WTC11 (cell line): ENCODE results near the gene SLC25A22. TPM values are rescaled to one million over a fixed set of nuclear protein-coding genes. Genes with fewer than 3 reads are reported as not detected.

Experiments used
- ATAC-seq: fragments of 200-7000 bp; cut with Tn5 transposase; 2 replicates; pipeline ENCODE4 v1.10.0; 2021; ENCODE audit warnings: mild to moderate bottlenecking, moderate library complexity
- CTCF ChIA-PET: fragments of 300-600 bp; sonication (Branson Sonifier 250); formaldehyde crosslinking; loops from one replicate; lab custom pipeline; 2021; ENCODE audit warnings: antibody characterized with exemption; lab: Charles Lee
- POLR2A ChIA-PET: fragments of 350-600 bp; sonication (Branson Sonifier 250); formaldehyde crosslinking; loops from one replicate; lab custom pipeline; 2021; ENCODE audit warnings: antibody characterized with exemption; lab: Charles Lee
- DNase-seq: peaks from one replicate; pipeline ENCODE4 v3.0.0; 2021; ENCODE audit warnings: low spot score
- H3K27ac Mint-ChIP-seq: 2 replicates; pipeline ENCODE4 v1.8.0; 2021; ENCODE audit warnings: mixed read lengths
- H3K27me3 Mint-ChIP-seq: 2 replicates; pipeline ENCODE4 v1.8.0; 2021; ENCODE audit warnings: low read depth, mild to moderate bottlenecking, moderate library complexity, mixed read lengths
- H3K36me3 Mint-ChIP-seq: 2 replicates; pipeline ENCODE4 v1.8.0; 2021; ENCODE audit warnings: mixed read lengths
- H3K4me1 Mint-ChIP-seq: 2 replicates; pipeline ENCODE4 v1.8.0; 2022; ENCODE audit warnings: mixed read lengths
- H3K4me3 Mint-ChIP-seq: 2 replicates; pipeline ENCODE4 v1.8.0; 2021; ENCODE audit warnings: mild to moderate bottlenecking, moderate library complexity, mixed read lengths
- H3K9me3 Mint-ChIP-seq: 2 replicates; pipeline ENCODE4 v1.8.0; 2021; ENCODE audit warnings: mixed read lengths
- ARID4B ChIP-seq: sonication (generic); formaldehyde crosslinking; IDR thresholded peaks from 2 replicates; pipeline ENCODE4 v1.8.0; 2023; ENCODE audit warnings: missing genetic modification reagents, mild to moderate bottlenecking, borderline replicate concordance
- ATF1 ChIP-seq: sonication (generic); formaldehyde crosslinking; IDR thresholded peaks from 2 replicates; pipeline ENCODE4 v1.8.1; 2023; ENCODE audit warnings: mild to moderate bottlenecking, moderate library complexity, missing genetic modification reagents
- ATF6 ChIP-seq: sonication (generic); formaldehyde crosslinking; IDR thresholded peaks from 2 replicates; pipeline ENCODE4 v1.8.1; 2023; ENCODE audit warnings: mild to moderate bottlenecking, missing genetic modification reagents
- CREB1 ChIP-seq: sonication (generic); formaldehyde crosslinking; IDR thresholded peaks from 2 replicates; pipeline ENCODE4 v1.8.0; 2023; ENCODE audit warnings: mild to moderate bottlenecking, missing genetic modification reagents
- ELF4 ChIP-seq: sonication (generic); formaldehyde crosslinking; IDR thresholded peaks from 2 replicates; pipeline ENCODE4 v1.8.1; 2022; ENCODE audit warnings: low read depth, mild to moderate bottlenecking, moderate library complexity, missing genetic modification reagents
- ERG ChIP-seq: fragments of 250-450 bp; sonication (Bioruptor Pico); IDR thresholded peaks from 2 replicates; pipeline ENCODE4 v1.8.0; 2021; ENCODE audit warnings: mild to moderate bottlenecking
- FOXP1 ChIP-seq: sonication (generic); formaldehyde crosslinking; IDR thresholded peaks from 2 replicates; pipeline ENCODE4 v1.8.0; 2022; ENCODE audit warnings: missing genetic modification reagents, mild to moderate bottlenecking, moderate library complexity, borderline replicate concordance
- GRHL2 ChIP-seq: fragments of 250-450 bp; sonication (Bioruptor Pico); IDR thresholded peaks from 2 replicates; pipeline ENCODE4 v1.8.0; 2022; ENCODE audit warnings: mild to moderate bottlenecking, moderate library complexity; ENCODE audit not compliant: insufficient replicate concordance, severe bottlenecking
- GTF2I ChIP-seq: fragments of 250-450 bp; sonication (Bioruptor Pico); conservative IDR thresholded peaks from 2 replicates; pipeline ENCODE4 v1.4.0; 2021; ENCODE audit warnings: mild to moderate bottlenecking
- HMGA2 ChIP-seq: fragments of 250-450 bp; sonication (Bioruptor Pico); IDR thresholded peaks from 2 replicates; pipeline ENCODE4 v1.4.0; 2021; ENCODE audit warnings: mild to moderate bottlenecking, moderate library complexity
- IRF1 ChIP-seq: sonication (generic); formaldehyde crosslinking; IDR thresholded peaks from 2 replicates; pipeline ENCODE4 v1.8.0; 2023; ENCODE audit warnings: missing genetic modification reagents
- IRF2 ChIP-seq: sonication (generic); formaldehyde crosslinking; IDR thresholded peaks from 2 replicates; pipeline ENCODE4 v1.8.0; 2022; ENCODE audit warnings: low read depth, missing genetic modification reagents, borderline replicate concordance
- MXD4 ChIP-seq: fragments of 250-450 bp; sonication (Bioruptor Pico); IDR thresholded peaks from 2 replicates; pipeline ENCODE4 v1.8.0; 2021; ENCODE audit warnings: mild to moderate bottlenecking, moderate library complexity, borderline replicate concordance
- PREB ChIP-seq: sonication (generic); formaldehyde crosslinking; IDR thresholded peaks from 2 replicates; pipeline ENCODE4 v1.8.1; 2022; ENCODE audit warnings: mild to moderate bottlenecking, missing genetic modification reagents, moderate library complexity, borderline replicate concordance
- TCF7 ChIP-seq: sonication (generic); formaldehyde crosslinking; IDR thresholded peaks from 2 replicates; pipeline ENCODE4 v1.8.0; 2022; ENCODE audit warnings: mild to moderate bottlenecking, low read depth, missing genetic modification reagents, moderate library complexity
- TEAD1 ChIP-seq: sonication (generic); formaldehyde crosslinking; IDR thresholded peaks from 2 replicates; pipeline ENCODE4 v1.8.0; 2022; ENCODE audit warnings: mild to moderate bottlenecking, missing genetic modification reagents
- TEAD4 ChIP-seq: sonication (generic); formaldehyde crosslinking; IDR thresholded peaks from 2 replicates; pipeline ENCODE4 v1.8.0; 2022; ENCODE audit warnings: mild to moderate bottlenecking, missing genetic modification reagents
- ZNF232 ChIP-seq: sonication (generic); formaldehyde crosslinking; IDR thresholded peaks from 2 replicates; pipeline ENCODE4 v1.8.0; 2022; ENCODE audit warnings: mild to moderate bottlenecking, missing genetic modification reagents
- ZNF416 ChIP-seq: fragments of 250-450 bp; sonication (Bioruptor Pico); IDR thresholded peaks from 2 replicates; pipeline ENCODE4 v1.9.0; 2021; ENCODE audit warnings: mild to moderate bottlenecking, inconsistent platforms
- ZNF423 ChIP-seq: fragments of 250-450 bp; sonication (Bioruptor Pico); IDR thresholded peaks from 2 replicates; pipeline ENCODE4 v2.1.2; 2022; ENCODE audit warnings: mild to moderate bottlenecking, moderate library complexity
- ZSCAN18 ChIP-seq: fragments of 250-450 bp; sonication (Bioruptor Pico); IDR thresholded peaks from 2 replicates; pipeline ENCODE4 v2.1.2; 2022; ENCODE audit warnings: mild to moderate bottlenecking, moderate library complexity
- total RNA-seq: library from RNA; stranded (reverse); gene quantifications from 3 replicates; pipeline ENCODE4 v1.2.3, GENCODE V29; 2021

SLC25A22 gene
- total RNA-seq, 1 experiment from 2014 or later = 44.8 TPM

- ATAC-seq = peak; percentile 2; the same call in 1 of the 2 replicates
- Mint-ChIP-seq H3K27me3 (no peaks in the 10 kb centered on the region), H3K27ac (no peak overlapping the region), H3K4me1 (peaks cover 16% of the 10 kb centered on the region), H3K9me3 (no peaks in the 10 kb centered on the region), H3K36me3 (no peaks in the 10 kb centered on the region), H3K4me3 (no peak overlapping the region)
- no peak for DNase-seq
- ChIA-PET CTCF (interaction anchor here (0.9 to 2.1 kb wide), 3 partner anchors 8 to 12 kb away, joined by 5 to 13 read pairs (median 7); no protein-coding TSS in a partner anchor), POLR2A (interaction anchor here (0.5 to 1.7 kb wide), 4 partner anchors 12 to 100 kb away, joined by 4 to 8 read pairs (median 5); partner anchors contain the start of genes RPLP2 and TMEM80)
- TF ChIP-seq ZNF416 (CRISPR knock-in tag) (no peak), ELF4 (no peak), MXD4 (CRISPR knock-in tag) (no peak)
Measured at GRCh38 chr11:795634-796564, 2.2 kb downstream of the SLC25A22 start.

- no peaks in the 10 kb centered on the region for H3K27me3 Mint-ChIP-seq
- DNase-seq (no peak), ATAC-seq (no peak)
- peaks cover 20% of the 10 kb centered on the region for H3K4me1 Mint-ChIP-seq
- no peaks in the 10 kb centered on the region for H3K9me3 Mint-ChIP-seq
- no peak overlapping the region for H3K4me3 Mint-ChIP-seq
- H3K36me3 Mint-ChIP-seq = no peaks in the 10 kb centered on the region
- no peak overlapping the region for H3K27ac Mint-ChIP-seq
- CTCF ChIA-PET = interaction anchor here (0.9 to 1.3 kb wide), 2 partner anchors 9 to 12 kb away, joined by 5 to 7 read pairs; no protein-coding TSS in a partner anchor
- POLR2A ChIA-PET = interaction anchor here (0.5 kb wide), 2 partner anchors 52 to 100 kb away, joined by 5 read pairs; partner anchors contain the start of gene TMEM80
- TF ChIP-seq CREB1 (CRISPR knock-in tag) = no peak
- no peak for TF ChIP-seq TEAD1
- TF ChIP-seq IRF1 (CRISPR knock-in tag) = no peak
- TF ChIP-seq TEAD4 (CRISPR knock-in tag) = no peak
- TF ChIP-seq ATF6 (CRISPR knock-in tag) = no peak
- TF ChIP-seq PREB (CRISPR knock-in tag) = no peak
- TF ChIP-seq IRF2 = no peak
- TF ChIP-seq GTF2I (CRISPR knock-in tag) = no peak
- TF ChIP-seq FOXP1 (CRISPR knock-in tag) = no peak
- TF ChIP-seq TCF7 (CRISPR knock-in tag) = no peak
- no peak for TF ChIP-seq ERG (CRISPR knock-in tag)
- no peak for TF ChIP-seq GRHL2 (CRISPR knock-in tag)
- TF ChIP-seq HMGA2 = no peak
- TF ChIP-seq ZNF423 (CRISPR knock-in tag) = no peak
- TF ChIP-seq ZSCAN18 (CRISPR knock-in tag) = no peak
- no peak for TF ChIP-seq ZNF232 (CRISPR knock-in tag)
- no peak for TF ChIP-seq ATF1 (CRISPR knock-in tag)
- no peak for TF ChIP-seq ARID4B (CRISPR knock-in tag)
Measured at GRCh38 chr11:794766-795633, 3.1 kb downstream of the SLC25A22 start.
